Measurements from ENCODE around the gene AOPEP.

Gene AOPEP

DNA sequence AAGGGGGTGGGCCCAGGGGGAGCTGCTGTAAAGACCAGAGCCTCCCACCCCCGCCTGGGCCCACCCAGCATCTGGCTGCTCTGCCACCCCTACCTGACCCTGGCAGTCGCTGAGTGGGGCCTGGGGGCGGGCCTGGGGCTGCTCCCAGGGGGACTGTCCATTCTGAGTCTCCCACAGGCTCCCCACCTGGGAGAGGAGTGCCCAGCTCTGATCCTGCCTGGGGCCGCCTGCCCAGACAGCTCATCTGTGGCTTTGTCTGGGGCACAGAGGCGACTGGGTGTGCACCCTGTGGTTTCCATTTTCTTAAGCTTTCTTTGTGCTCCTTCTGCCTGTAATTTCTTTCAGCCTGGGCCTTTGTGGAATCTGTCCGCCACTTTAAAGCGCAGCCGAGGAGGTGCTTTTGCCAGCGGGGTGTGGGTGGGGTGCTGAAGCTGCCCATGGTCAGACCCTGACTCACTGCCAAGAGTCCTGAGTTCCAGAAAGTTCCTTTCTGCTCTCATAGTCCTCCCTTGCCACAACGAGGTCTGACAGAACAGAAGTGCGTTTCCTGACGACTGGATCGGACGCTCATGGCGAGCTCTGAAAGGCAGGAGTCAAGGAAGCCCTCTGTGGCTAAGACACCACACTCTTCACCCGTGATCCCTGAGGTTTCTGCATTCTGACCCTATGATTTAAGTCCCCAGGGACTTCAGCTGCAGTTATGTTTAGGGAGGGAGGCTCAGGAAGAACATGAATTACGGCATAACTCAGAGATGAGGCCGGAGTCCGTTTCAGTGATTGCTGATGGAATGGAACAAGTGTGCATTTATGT lies 366.0 kb downstream of the AOPEP start:
- POLR2A ChIA-PET = interaction anchor here (0.5 kb wide), 1 partner anchor 938 kb away, joined by 4 read pairs; no protein-coding TSS in a partner anchor
- no peak overlapping the region for H3K27ac ChIP-seq (ENCODE audit: extremely low read depth, low read depth, low read length)
- CTCF ChIA-PET = interaction anchor here (0.7 to 1.5 kb wide), 6 partner anchors 35 to 320 kb away, joined by 3 to 6 read pairs (median 3); no protein-coding TSS in a partner anchor

DNA sequence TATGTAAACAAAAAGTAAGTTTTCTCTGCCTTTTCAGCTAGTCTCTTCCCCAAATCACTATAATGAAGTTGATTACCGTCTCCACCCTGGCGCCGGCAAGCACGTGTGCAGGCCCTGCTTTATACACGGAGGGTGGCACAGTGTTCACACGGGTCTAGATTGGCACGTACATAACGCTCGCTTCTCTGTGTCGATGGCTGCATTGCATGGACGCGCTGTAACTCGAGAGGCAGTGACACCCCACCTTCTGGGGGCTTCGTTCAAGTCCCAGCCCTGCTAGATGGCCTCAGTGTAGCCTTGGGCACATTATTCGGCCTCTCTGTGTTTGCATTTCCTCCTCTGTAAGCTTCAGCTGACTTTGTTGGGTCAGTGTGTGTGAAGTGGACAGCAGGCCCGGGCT lies 367.1 kb downstream of the AOPEP start:
- H3K36me3 ChIP-seq (ENCODE audit: control insufficient read depth in 2 of 2, insufficient read depth in 1 of 2, low read length in 2 of 2) = peaks cover 0 to 6% of the 10 kb centered on the region in 2 experiments; a peak in 1 of 3 replicates
- no peak overlapping the region for H3K27ac ChIP-seq (ENCODE audit: extremely low read depth, low read depth, low read length)
- H3K9me3 ChIP-seq (ENCODE audit: control insufficient read depth, insufficient read depth, low read depth, low read length) = no peaks in the 10 kb centered on the region
- POLR2A ChIA-PET = no interaction called here
- no peaks in the 10 kb centered on the region for H3K4me1 ChIP-seq (ENCODE audit: control insufficient read depth, insufficient read depth, low read length)
- H3K4me3 ChIP-seq (ENCODE audit: low read depth, low read length) = no peak overlapping the region
- TF ChIP-seq ZNF350 (tag by site-specific recombination; IDR thresholded peaks at IDR 0.05) (no peak), ZNF677 (tag by site-specific recombination; IDR thresholded peaks at IDR 0.05) (no peak), ZNF768 (tag by site-specific recombination; IDR thresholded peaks at IDR 0.05) (no peak), ZNF24 (tag by site-specific recombination; IDR thresholded peaks at IDR 0.05) (no peak), ZNF2 (tag by site-specific recombination; IDR thresholded peaks at IDR 0.05) (no peak), ZNF830 (tag by site-specific recombination; IDR thresholded peaks at IDR 0.05; ENCODE audit: low read depth) (no peak), WT1 (tag by site-specific recombination; IDR thresholded peaks at IDR 0.05) (no peak), ZNF157 (tag by site-specific recombination; IDR thresholded peaks at IDR 0.05) (no peak), ZNF776 (tag by site-specific recombination; IDR thresholded peaks at IDR 0.05; ENCODE audit: borderline replicate concordance) (no peak), BCL11A (tag by site-specific recombination; IDR thresholded peaks at IDR 0.05; ENCODE audit: low read depth) (no peak), ZNF239 (tag by site-specific recombination; IDR thresholded peaks at IDR 0.05) (no peak)
- TF ChIP-seq, protein P1, sequence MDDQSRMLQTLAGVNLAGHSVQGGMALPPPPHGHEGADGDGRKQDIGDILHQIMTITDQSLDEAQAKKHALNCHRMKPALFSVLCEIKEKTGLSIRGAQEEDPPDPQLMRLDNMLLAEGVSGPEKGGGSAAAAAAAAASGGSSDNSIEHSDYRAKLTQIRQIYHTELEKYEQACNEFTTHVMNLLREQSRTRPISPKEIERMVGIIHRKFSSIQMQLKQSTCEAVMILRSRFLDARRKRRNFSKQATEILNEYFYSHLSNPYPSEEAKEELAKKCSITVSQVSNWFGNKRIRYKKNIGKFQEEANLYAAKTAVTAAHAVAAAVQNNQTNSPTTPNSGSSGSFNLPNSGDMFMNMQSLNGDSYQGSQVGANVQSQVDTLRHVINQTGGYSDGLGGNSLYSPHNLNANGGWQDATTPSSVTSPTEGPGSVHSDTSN (CRISPR knock-in tag; IDR thresholded peaks at IDR 0.05) = no peak
- TF ChIP-seq, protein P2, sequence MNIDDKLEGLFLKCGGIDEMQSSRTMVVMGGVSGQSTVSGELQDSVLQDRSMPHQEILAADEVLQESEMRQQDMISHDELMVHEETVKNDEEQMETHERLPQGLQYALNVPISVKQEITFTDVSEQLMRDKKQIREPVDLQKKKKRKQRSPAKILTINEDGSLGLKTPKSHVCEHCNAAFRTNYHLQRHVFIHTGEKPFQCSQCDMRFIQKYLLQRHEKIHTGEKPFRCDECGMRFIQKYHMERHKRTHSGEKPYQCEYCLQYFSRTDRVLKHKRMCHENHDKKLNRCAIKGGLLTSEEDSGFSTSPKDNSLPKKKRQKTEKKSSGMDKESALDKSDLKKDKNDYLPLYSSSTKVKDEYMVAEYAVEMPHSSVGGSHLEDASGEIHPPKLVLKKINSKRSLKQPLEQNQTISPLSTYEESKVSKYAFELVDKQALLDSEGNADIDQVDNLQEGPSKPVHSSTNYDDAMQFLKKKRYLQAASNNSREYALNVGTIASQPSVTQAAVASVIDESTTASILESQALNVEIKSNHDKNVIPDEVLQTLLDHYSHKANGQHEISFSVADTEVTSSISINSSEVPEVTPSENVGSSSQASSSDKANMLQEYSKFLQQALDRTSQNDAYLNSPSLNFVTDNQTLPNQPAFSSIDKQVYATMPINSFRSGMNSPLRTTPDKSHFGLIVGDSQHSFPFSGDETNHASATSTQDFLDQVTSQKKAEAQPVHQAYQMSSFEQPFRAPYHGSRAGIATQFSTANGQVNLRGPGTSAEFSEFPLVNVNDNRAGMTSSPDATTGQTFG (tag by site-specific recombination; IDR thresholded peaks at IDR 0.05; ENCODE audit: borderline replicate concordance) = no peak
- TF ChIP-seq, protein P3, sequence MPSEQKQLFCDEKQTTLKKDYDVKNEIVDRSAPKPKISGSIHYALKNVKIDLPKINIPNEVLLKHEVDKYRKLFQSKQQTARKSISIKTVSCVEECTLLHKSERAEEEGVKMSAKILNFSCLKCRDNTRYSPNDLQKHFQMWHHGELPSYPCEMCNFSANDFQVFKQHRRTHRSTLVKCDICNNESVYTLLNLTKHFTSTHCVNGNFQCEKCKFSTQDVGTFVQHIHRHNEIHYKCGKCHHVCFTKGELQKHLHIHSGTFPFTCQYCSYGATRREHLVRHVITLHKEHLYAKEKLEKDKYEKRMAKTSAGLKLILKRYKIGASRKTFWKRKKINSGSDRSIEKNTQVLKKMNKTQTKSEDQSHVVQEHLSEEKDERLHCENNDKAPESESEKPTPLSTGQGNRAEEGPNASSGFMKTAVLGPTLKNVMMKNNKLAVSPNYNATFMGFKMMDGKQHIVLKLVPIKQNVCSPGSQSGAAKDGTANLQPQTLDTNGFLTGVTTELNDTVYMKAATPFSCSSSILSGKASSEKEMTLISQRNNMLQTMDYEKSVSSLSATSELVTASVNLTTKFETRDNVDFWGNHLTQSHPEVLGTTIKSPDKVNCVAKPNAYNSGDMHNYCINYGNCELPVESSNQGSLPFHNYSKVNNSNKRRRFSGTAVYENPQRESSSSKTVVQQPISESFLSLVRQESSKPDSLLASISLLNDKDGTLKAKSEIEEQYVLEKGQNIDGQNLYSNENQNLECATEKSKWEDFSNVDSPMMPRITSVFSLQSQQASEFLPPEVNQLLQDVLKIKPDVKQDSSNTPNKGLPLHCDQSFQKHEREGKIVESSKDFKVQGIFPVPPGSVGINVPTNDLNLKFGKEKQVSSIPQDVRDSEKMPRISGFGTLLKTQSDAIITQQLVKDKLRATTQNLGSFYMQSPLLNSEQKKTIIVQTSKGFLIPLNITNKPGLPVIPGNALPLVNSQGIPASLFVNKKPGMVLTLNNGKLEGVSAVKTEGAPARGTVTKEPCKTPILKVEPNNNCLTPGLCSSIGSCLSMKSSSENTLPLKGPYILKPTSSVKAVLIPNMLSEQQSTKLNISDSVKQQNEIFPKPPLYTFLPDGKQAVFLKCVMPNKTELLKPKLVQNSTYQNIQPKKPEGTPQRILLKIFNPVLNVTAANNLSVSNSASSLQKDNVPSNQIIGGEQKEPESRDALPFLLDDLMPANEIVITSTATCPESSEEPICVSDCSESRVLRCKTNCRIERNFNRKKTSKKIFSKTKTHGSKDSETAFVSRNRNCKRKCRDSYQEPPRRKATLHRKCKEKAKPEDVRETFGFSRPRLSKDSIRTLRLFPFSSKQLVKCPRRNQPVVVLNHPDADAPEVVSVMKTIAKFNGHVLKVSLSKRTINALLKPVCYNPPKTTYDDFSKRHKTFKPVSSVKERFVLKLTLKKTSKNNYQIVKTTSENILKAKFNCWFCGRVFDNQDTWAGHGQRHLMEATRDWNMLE (tag by site-specific recombination; conservative IDR thresholded peaks at IDR 0.05; ENCODE audit: low read depth) = no peak
- TF ChIP-seq, protein P4, sequence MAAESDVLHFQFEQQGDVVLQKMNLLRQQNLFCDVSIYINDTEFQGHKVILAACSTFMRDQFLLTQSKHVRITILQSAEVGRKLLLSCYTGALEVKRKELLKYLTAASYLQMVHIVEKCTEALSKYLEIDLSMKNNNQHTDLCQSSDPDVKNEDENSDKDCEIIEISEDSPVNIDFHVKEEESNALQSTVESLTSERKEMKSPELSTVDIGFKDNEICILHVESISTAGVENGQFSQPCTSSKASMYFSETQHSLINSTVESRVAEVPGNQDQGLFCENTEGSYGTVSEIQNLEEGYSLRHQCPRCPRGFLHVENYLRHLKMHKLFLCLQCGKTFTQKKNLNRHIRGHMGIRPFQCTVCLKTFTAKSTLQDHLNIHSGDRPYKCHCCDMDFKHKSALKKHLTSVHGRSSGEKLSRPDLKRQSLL (tag by site-specific recombination; IDR thresholded peaks at IDR 0.05) = no peak
- TF ChIP-seq, protein P5, sequence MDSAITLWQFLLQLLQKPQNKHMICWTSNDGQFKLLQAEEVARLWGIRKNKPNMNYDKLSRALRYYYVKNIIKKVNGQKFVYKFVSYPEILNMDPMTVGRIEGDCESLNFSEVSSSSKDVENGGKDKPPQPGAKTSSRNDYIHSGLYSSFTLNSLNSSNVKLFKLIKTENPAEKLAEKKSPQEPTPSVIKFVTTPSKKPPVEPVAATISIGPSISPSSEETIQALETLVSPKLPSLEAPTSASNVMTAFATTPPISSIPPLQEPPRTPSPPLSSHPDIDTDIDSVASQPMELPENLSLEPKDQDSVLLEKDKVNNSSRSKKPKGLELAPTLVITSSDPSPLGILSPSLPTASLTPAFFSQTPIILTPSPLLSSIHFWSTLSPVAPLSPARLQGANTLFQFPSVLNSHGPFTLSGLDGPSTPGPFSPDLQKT (IDR thresholded peaks at IDR 0.05; ENCODE audit: borderline replicate concordance, low read depth, low read length) = no peak
- CTCF ChIA-PET = interaction anchor here (0.7 to 1.5 kb wide), 4 partner anchors 34 to 321 kb away, joined by 3 read pairs; no protein-coding TSS in a partner anchor

More for the DNA sequence above, 366.0 kb downstream of the AOPEP start:
- Histone ChIP-seq H3K9me3 (ENCODE audit: control insufficient read depth, insufficient read depth, low read depth, low read length) (no peaks in the 10 kb centered on the region), H3K4me1 (ENCODE audit: control insufficient read depth, insufficient read depth, low read length) (no peaks in the 10 kb centered on the region), H3K4me3 (ENCODE audit: low read depth, low read length) (no peak overlapping the region), H3K36me3 (ENCODE audit: control insufficient read depth in 2 of 2, insufficient read depth in 1 of 2, low read length in 2 of 2) (peaks cover 0 to 3% of the 10 kb centered on the region in 2 experiments; a peak in 1 of 3 replicates)
- TF ChIP-seq WT1 (tag by site-specific recombination; IDR thresholded peaks at IDR 0.05) = peak; percentile 20; the same call in 1 of the 2 replicates
- TF ChIP-seq ZIC2 (tag by site-specific recombination; IDR thresholded peaks at IDR 0.05) = peak; percentile 69
- peak; percentile 49; the same call in 1 of the 2 replicates for TF ChIP-seq SP7 (tag by site-specific recombination; IDR thresholded peaks at IDR 0.05)
- TF ChIP-seq, protein P6, sequence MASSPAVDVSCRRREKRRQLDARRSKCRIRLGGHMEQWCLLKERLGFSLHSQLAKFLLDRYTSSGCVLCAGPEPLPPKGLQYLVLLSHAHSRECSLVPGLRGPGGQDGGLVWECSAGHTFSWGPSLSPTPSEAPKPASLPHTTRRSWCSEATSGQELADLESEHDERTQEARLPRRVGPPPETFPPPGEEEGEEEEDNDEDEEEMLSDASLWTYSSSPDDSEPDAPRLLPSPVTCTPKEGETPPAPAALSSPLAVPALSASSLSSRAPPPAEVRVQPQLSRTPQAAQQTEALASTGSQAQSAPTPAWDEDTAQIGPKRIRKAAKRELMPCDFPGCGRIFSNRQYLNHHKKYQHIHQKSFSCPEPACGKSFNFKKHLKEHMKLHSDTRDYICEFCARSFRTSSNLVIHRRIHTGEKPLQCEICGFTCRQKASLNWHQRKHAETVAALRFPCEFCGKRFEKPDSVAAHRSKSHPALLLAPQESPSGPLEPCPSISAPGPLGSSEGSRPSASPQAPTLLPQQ (tag by site-specific recombination; IDR thresholded peaks at IDR 0.05) = 0 out of 2 replicates have a peak, but pooled peaks have one; percentile 21
- TF ChIP-seq ZNF600 (tag by site-specific recombination; IDR thresholded peaks at IDR 0.05) = 0 out of 2 replicates have a peak, but pooled peaks have one; percentile 14
- TF ChIP-seq ZNF660 (tag by site-specific recombination; IDR thresholded peaks at IDR 0.05) = no peak
- TF ChIP-seq ZSCAN30 (tag by site-specific recombination; IDR thresholded peaks at IDR 0.05) = no peak
- no peak for TF ChIP-seq ZNF184 (tag by site-specific recombination; IDR thresholded peaks at IDR 0.05)

Measured in HEK293 (cell line).